Chondrocyte (in vitro differentiated cells): Measurements from ENCODE around the gene UQCRC2. TPM values are rescaled to one million over a fixed set of nuclear protein-coding genes. Genes with fewer than 3 reads are reported as not detected.

ENCODE experiments used
- DNase-seq: peaks from one replicate; pipeline ENCODE4 v3.0.0; 2021; ENCODE audit warnings: mixed read lengths, low spot score
- H3K27ac Mint-ChIP-seq: one replicate; pipeline ENCODE4 v1.8.0; 2021; ENCODE audit warnings: mild to moderate bottlenecking, moderate library complexity, mixed read lengths; ENCODE audit not compliant: unreplicated experiment
- H3K27me3 Mint-ChIP-seq: 2 replicates; pipeline ENCODE4 v1.8.0; 2021; ENCODE audit warnings: low read depth, mixed read lengths
- H3K36me3 Mint-ChIP-seq: 2 replicates; pipeline ENCODE4 v1.8.0; 2021; ENCODE audit warnings: low read depth, mixed read lengths
- H3K4me1 Mint-ChIP-seq: 2 replicates; pipeline ENCODE4 v1.8.0; 2021; ENCODE audit warnings: low read depth, mild to moderate bottlenecking, mixed read lengths
- H3K4me3 Mint-ChIP-seq: one replicate; pipeline ENCODE4 v1.8.0; 2021; ENCODE audit warnings: mild to moderate bottlenecking, moderate library complexity, mixed read lengths; ENCODE audit not compliant: unreplicated experiment
- H3K9me3 Mint-ChIP-seq: 2 replicates; pipeline ENCODE4 v1.8.0; 2021; ENCODE audit warnings: low read depth, mixed read lengths
- total RNA-seq: library from RNA; stranded (reverse); gene quantifications from 3 replicates; pipeline ENCODE4 v1.2.1, GENCODE V29; 2021
- TF ChIP-seq, protein P1 (sequence below): fragments of 200-600 bp; sonication (generic); IDR thresholded peaks from 2 replicates; pipeline ENCODE4 v1.5.0; 2021; ENCODE audit warnings: antibody characterized with exemption, mild to moderate bottlenecking, moderate library complexity

UQCRC2 gene
- total RNA-seq, 1 donor from 2014 or later, result 154 TPM

DNA sequence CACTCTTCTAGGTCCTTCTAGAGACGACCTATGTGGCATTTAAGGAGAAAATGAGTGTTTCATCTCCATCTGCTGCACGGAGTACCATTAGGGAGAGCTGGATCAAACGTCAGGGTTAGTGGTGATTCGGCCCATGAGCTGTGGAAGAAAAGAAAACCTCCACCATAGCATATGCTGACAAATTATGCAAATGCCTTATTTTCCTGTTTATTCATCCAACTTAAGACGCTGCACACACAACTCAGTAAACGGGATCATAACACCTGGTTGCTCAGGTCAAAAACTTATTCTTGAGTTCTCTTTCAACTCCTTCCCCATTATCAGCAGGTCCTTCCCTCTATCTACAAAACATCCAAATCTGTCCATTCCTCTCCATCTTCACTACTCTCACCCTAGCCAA is 53.5 kb downstream of the UQCRC2 start:
- Mint-ChIP-seq H3K27me3 (peaks cover 4% of the 10 kb centered on the region), H3K9me3 (no peaks in the 10 kb centered on the region), H3K4me3 (peak overlapping the region; percentile 82), H3K27ac (no peak overlapping the region), H3K36me3 (no peaks in the 10 kb centered on the region), H3K4me1 (peaks cover 28% of the 10 kb centered on the region)
- TF ChIP-seq, protein P1, sequence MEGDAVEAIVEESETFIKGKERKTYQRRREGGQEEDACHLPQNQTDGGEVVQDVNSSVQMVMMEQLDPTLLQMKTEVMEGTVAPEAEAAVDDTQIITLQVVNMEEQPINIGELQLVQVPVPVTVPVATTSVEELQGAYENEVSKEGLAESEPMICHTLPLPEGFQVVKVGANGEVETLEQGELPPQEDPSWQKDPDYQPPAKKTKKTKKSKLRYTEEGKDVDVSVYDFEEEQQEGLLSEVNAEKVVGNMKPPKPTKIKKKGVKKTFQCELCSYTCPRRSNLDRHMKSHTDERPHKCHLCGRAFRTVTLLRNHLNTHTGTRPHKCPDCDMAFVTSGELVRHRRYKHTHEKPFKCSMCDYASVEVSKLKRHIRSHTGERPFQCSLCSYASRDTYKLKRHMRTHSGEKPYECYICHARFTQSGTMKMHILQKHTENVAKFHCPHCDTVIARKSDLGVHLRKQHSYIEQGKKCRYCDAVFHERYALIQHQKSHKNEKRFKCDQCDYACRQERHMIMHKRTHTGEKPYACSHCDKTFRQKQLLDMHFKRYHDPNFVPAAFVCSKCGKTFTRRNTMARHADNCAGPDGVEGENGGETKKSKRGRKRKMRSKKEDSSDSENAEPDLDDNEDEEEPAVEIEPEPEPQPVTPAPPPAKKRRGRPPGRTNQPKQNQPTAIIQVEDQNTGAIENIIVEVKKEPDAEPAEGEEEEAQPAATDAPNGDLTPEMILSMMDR, result no peak
- DNase-seq, result no peak

DNA sequence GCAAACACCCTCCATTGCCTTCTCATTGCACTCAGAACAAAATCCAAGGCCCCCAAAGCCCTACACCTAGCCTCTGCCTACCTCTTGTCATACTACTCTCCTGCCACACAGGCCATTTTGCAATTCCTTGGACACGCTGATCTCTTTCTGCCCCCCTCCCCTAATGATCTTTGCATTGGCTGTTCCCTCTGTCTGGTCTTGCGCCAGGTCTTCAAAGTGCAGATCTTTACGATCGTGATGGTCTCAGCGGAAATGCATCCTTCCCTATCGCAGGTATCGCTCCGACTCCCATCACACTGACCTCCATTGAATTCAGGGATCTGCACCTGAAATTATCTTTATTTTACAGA is 54.0 kb downstream of the UQCRC2 start:
- Mint-ChIP-seq H3K9me3 (no peaks in the 10 kb centered on the region), H3K4me1 (peaks cover 28% of the 10 kb centered on the region), H3K27ac (peak overlapping the region; percentile 57), H3K36me3 (no peaks in the 10 kb centered on the region), H3K27me3 (peaks cover 4% of the 10 kb centered on the region), H3K4me3 (peak overlapping the region; percentile 82)
- TF ChIP-seq, protein P1, result no peak
- no peak for DNase-seq

DNA sequence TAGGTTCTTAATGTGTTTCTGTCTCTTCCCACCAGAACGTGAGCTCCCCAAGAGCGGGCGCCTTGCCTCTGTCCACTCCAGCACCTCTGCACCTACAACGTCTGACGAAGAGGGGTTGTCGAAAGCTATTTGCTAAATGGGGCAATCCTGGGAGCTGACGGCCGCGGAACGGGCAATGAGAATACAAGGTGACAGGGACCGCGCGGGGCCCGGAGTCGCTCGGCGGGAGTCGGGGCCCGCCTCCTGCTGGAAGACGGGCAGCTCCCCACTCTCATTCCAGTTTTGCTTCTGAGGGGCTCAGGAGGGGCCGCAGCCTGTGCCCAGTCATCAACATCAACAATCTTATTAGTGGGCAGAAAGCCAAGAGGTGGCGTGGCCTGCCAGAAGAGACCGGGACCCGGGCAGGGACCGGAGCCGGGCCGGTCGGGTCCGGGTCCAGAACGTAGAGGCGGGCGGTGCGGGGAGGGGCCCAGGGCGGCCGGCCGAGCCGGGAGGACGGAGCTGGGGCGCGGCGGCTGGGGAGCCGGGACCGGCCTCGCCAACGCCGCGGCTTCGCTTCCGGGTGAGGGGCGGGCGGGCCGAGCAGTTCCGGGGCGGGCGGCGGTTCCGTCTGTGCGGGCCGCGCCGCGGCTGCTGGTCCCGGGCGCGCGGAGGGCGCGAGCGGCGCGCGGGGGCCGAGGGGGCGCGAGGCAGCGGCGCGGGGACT is 54.5 kb downstream of the UQCRC2 start, which contains the start of gene MOSMO:
Gene MOSMO (plus strand): TSS at position 603 of the 706 bp plus-strand sequence. CDS start 191 bp downstream, outside the sequence.
- H3K27ac Mint-ChIP-seq, result peak within 1 kb of the TSS; percentile 61
- no peak for DNase-seq
- no peaks in the 10 kb centered on the region for H3K36me3 Mint-ChIP-seq
- TF ChIP-seq, protein P1, result peak; percentile 53
- no peaks in the 10 kb centered on the region for H3K9me3 Mint-ChIP-seq
- peak within 1 kb of the TSS; percentile 91 for H3K4me3 Mint-ChIP-seq
- H3K27me3 Mint-ChIP-seq, result peaks cover 4% of the 10 kb centered on the region
- peaks cover 28% of the 10 kb centered on the region for H3K4me1 Mint-ChIP-seq

DNA sequence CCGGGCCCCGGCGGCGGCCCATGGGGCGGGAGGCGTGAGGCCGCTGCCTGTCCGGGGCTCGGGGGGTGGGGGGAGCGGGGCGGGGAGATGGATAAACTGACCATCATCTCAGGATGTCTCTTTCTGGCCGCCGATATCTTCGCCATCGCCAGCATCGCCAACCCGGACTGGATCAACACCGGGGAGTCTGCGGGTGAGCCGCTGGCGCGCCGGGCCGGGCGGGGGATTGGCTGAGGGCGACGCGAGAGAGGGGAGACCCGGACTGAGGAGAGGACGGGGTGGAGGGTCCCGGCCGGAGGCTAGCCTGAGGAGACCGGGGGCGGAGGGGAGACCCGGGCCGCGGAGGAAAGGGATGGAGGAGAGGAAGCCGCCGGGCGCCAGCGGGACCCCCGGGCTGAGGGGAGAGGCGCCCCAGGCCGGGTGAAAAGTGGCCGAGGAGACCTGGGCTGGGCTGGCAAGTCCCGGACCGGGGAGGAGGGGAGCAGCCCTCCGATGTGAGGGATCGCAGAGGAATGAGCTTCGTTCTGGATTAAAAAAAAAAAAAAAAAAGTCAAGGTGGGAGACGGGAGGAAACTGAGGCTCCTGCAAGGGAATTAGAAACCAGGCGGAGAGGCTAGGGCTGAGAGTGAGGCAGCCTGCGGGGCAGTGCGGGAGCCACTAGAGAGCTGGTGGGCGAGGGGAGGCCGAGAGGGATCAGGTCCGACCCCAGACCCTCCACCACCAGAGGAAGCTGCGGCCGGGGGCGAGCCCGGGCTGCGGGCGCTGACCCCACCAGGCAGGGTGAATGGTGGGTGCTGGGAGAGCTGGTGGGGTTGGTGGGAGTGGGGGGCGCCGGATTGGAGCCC is 55.3 kb downstream of the UQCRC2 start:
- TF ChIP-seq, protein P1, result no peak
- H3K9me3 Mint-ChIP-seq, result no peaks in the 10 kb centered on the region
- no peak for DNase-seq
- H3K27me3 Mint-ChIP-seq, result no peaks in the 10 kb centered on the region
- peak overlapping the region; percentile 91 for H3K4me3 Mint-ChIP-seq
- no peaks in the 10 kb centered on the region for H3K36me3 Mint-ChIP-seq
- H3K27ac Mint-ChIP-seq, result peak overlapping the region; percentile 61
- peaks cover 28% of the 10 kb centered on the region for H3K4me1 Mint-ChIP-seq

DNA sequence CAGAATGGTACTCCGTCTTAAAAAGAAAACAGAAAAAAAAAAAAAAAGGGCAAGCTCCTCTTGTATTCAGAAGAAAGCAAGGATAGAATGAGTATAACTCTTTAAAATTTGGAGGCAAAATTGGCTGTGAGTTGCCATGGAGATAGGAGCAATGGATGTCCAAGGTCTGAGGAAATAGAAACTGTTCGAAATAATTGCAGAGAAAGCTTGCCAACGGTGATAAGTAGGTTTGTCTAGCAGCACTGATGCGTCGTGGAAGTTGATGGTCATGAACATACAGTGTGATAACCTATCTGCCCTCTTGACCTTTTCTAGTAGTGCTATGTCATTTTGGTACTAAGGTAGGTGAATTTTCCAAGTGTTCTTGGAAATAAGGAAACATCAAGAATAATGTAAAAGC is 57.7 kb downstream of the UQCRC2 start:
- H3K9me3 Mint-ChIP-seq, result no peaks in the 10 kb centered on the region
- no peaks in the 10 kb centered on the region for H3K36me3 Mint-ChIP-seq
- no peak overlapping the region for H3K27ac Mint-ChIP-seq
- no peak overlapping the region for H3K4me3 Mint-ChIP-seq
- TF ChIP-seq, protein P1, result no peak
- peaks cover 28% of the 10 kb centered on the region for H3K4me1 Mint-ChIP-seq
- DNase-seq, result no peak
- no peaks in the 10 kb centered on the region for H3K27me3 Mint-ChIP-seq
